Neural cell (in vitro differentiated cells): ENCODE measurements around the gene SLC12A7. TPM values are rescaled to one million over a fixed set of nuclear protein-coding genes. Genes with fewer than 3 reads are reported as not detected.

Source experiments
- H2AFZ ChIP-seq: fragments of 200-600, 300-800 bp; sonication (generic), shearing (Covaris generic); 2 replicates; pipeline ENCODE4 v1.6.0; 2014; ENCODE audit warnings: low read depth, mild to moderate bottlenecking, antibody characterized with exemption, low read length, moderate library complexity
- H3F3A ChIP-seq: fragments of 200-600 bp; shearing (Covaris generic); 2 replicates; pipeline ENCODE4 v1.6.1; 2016; ENCODE audit warnings: mild to moderate bottlenecking, moderate library complexity, mixed read lengths, antibody characterized with exemption, low read length; ENCODE audit not compliant: insufficient read depth, poor library complexity, severe bottlenecking
- H3K27ac ChIP-seq: fragments of 200-600, 300-800 bp; sonication (generic), shearing (Covaris generic); 2 replicates; pipeline ENCODE4 v1.5.1; 2014; ENCODE audit warnings: mild to moderate bottlenecking, low read length, moderate library complexity
- H3K27me3 ChIP-seq: fragments of 300-800, 200-600 bp; sonication (generic), shearing (Covaris generic); 2 replicates; pipeline ENCODE4 v1.6.0; 2014; ENCODE audit warnings: mild to moderate bottlenecking, low read depth, low read length, moderate library complexity; ENCODE audit not compliant: insufficient read depth
- H3K36me3 ChIP-seq: fragments of 300-800, 200-600 bp; sonication (generic), shearing (Covaris generic); 2 replicates; pipeline ENCODE4 v1.5.1; 2014; ENCODE audit warnings: mild to moderate bottlenecking, antibody characterized with exemption, low read length, moderate library complexity; ENCODE audit not compliant: insufficient read depth
- H3K4me2 ChIP-seq: fragments of 300-800, 200-600 bp; sonication (generic), shearing (Covaris generic); 2 replicates; pipeline ENCODE4 v1.6.0; 2014; ENCODE audit warnings: mild to moderate bottlenecking, low read length
- H3K4me3 ChIP-seq: fragments of 300-800, 200-600 bp; sonication (generic), shearing (Covaris generic); 2 replicates; pipeline ENCODE4 v1.5.1; 2014; ENCODE audit warnings: mild to moderate bottlenecking, low read length, moderate library complexity
- H3K79me2 ChIP-seq: fragments of 200-600 bp; shearing (Covaris generic); replicated peaks from 2 replicates; pipeline ENCODE4 v1.6.0; 2014; ENCODE audit warnings: mild to moderate bottlenecking, low read length, moderate library complexity; ENCODE audit not compliant: insufficient read depth
- H3K9ac ChIP-seq: fragments of 300-800, 200-600 bp; sonication (generic), shearing (Covaris generic); 2 replicates; pipeline ENCODE4 v1.6.1; 2016; ENCODE audit warnings: mild to moderate bottlenecking, low read length, mixed read lengths
- H3K9me2 ChIP-seq: fragments of 200-600 bp; shearing (Covaris generic); 2 replicates; pipeline ENCODE4 v1.6.1; 2016; ENCODE audit warnings: mild to moderate bottlenecking, low read length, mixed read lengths; ENCODE audit not compliant: insufficient read depth
- H3K9me3 ChIP-seq: fragments of 200-600, 300-800 bp; sonication (generic), shearing (Covaris generic); 2 replicates; pipeline ENCODE4 v1.6.1; 2016; ENCODE audit warnings: mild to moderate bottlenecking, mixed run types, low read length, moderate library complexity, mixed read lengths
- H4K20me1 ChIP-seq: fragments of 200-600 bp; shearing (Covaris generic); 2 replicates; pipeline ENCODE4 v1.6.1; 2016; ENCODE audit warnings: mild to moderate bottlenecking, mixed run types; ENCODE audit not compliant: insufficient read depth
- EP300 ChIP-seq: fragments of 450-650 bp; conservative IDR thresholded peaks from 2 replicates; pipeline ENCODE4 v1.6.1; 2014; ENCODE audit warnings: antibody characterized with exemption, mild to moderate bottlenecking, moderate library complexity; ENCODE audit not compliant: poor library complexity, severe bottlenecking
- EZH2 ChIP-seq: fragments of 200-600, 300-800 bp; shearing (Covaris generic), sonication (generic); IDR thresholded peaks from 2 replicates; pipeline ENCODE4 v1.6.1; 2014; ENCODE audit warnings: antibody characterized with exemption, low read length, borderline replicate concordance, mild to moderate bottlenecking; ENCODE audit not compliant: insufficient read depth, poor library complexity, severe bottlenecking
- MXI1 ChIP-seq: fragments of 450-650 bp; conservative IDR thresholded peaks from 2 replicates; pipeline ENCODE4 v1.6.1; 2014; ENCODE audit warnings: antibody characterized with exemption, mild to moderate bottlenecking; ENCODE audit not compliant: poor library complexity, severe bottlenecking
- POLR2AphosphoS5 ChIP-seq: IDR thresholded peaks from 2 replicates; pipeline ENCODE4 v1.6.1; 2012
- RAD21 ChIP-seq: fragments of 450-650 bp; conservative IDR thresholded peaks from 2 replicates; pipeline ENCODE4 v1.6.1; 2014; ENCODE audit warnings: antibody characterized with exemption, mild to moderate bottlenecking, moderate library complexity
- SMC3 ChIP-seq: fragments of 450-650 bp; conservative IDR thresholded peaks from 2 replicates; pipeline ENCODE4 v1.6.1; 2014; ENCODE audit warnings: antibody characterized with exemption, mild to moderate bottlenecking, moderate library complexity; ENCODE audit not compliant: poor library complexity
- TAF1 ChIP-seq: IDR thresholded peaks from 2 replicates; pipeline ENCODE4 v1.6.1; 2012; ENCODE audit warnings: low read depth
- polyA plus RNA-seq: library from polyadenylated mRNA; depleted of rRNA; stranded (reverse); fragments of >200 nt; gene quantifications from 2 replicates; pipeline ENCODE4 v1.2.3, GENCODE V29; 2014
- TF ChIP-seq, protein P1 (sequence below): fragments of 450-650 bp; IDR thresholded peaks from 2 replicates; pipeline ENCODE4 v1.5.1; 2014; ENCODE audit warnings: antibody characterized with exemption, mild to moderate bottlenecking, moderate library complexity; ENCODE audit not compliant: poor library complexity, severe bottlenecking
- TF ChIP-seq, protein P2 (sequence below): IDR thresholded peaks from 2 replicates; pipeline ENCODE4 v1.6.1; 2012; ENCODE audit warnings: borderline replicate concordance

Gene SLC12A7
- polyA plus RNA-seq, 1 donor from 2014 or later = 4.5 TPM

DNA sequence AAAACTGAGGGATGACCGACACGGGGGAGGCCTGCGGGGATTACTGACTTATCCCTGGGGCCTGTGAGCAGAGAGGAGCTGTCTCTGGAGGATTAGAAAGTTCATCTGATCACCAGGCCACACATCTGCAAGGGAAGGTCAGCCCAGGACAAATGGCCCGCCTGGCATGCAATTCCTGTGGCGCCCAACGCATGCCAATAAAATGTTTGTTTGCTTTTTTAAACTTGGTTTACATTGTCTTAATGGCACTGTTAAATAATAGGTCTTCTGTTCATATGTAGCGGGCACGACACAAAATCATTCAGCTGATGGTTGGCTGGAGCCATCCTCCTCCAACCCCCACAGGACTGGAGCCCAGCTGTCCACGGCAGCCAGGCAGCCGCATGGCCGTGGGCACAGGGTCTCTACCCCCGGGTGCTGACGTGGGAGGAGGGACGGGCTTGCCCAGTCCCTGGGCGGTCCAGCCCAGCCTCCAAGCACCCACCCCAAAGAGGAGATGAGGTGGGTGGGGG lies 41.0 kb upstream of the SLC12A7 start:
- Histone ChIP-seq H3F3A (no peaks in the 10 kb centered on the region), H3K36me3 (no peaks in the 10 kb centered on the region), H3K27me3 (peaks cover 29% of the 10 kb centered on the region), H3K27ac (no peak overlapping the region), H3K4me3 (no peak overlapping the region), H3K79me2 (no peaks in the 10 kb centered on the region), H3K9me3 (no peaks in the 10 kb centered on the region), H4K20me1 (no peaks in the 10 kb centered on the region), H3K9ac (no peak overlapping the region), H3K4me2 (no peak overlapping the region), H2AFZ (no peak overlapping the region), H3K9me2 (no peaks in the 10 kb centered on the region)
- TF ChIP-seq EP300 = no peak
- TF ChIP-seq MXI1 = no peak
- TF ChIP-seq, protein P1, sequence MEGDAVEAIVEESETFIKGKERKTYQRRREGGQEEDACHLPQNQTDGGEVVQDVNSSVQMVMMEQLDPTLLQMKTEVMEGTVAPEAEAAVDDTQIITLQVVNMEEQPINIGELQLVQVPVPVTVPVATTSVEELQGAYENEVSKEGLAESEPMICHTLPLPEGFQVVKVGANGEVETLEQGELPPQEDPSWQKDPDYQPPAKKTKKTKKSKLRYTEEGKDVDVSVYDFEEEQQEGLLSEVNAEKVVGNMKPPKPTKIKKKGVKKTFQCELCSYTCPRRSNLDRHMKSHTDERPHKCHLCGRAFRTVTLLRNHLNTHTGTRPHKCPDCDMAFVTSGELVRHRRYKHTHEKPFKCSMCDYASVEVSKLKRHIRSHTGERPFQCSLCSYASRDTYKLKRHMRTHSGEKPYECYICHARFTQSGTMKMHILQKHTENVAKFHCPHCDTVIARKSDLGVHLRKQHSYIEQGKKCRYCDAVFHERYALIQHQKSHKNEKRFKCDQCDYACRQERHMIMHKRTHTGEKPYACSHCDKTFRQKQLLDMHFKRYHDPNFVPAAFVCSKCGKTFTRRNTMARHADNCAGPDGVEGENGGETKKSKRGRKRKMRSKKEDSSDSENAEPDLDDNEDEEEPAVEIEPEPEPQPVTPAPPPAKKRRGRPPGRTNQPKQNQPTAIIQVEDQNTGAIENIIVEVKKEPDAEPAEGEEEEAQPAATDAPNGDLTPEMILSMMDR = no peak
- TF ChIP-seq TAF1 = no peak

DNA sequence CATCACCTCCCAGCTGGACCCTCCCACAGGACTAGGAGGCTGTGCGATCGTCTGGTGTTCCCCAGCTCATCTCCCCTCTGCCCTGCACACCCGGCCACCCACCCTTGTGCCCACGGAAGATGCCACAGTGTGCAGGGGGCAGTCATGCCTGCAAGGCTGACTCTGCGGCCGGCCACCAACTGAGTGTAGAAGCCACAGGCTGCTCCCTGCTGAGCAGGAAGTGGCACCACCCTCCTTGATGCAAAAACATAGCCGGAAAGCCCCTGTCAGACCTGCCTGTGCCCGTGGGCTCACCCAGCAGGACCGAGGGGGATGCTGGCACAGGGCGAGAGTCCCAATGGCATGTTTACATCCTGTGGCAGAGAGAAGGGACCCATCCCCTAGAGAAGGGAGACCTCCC lies 40.3 kb upstream of the SLC12A7 start:
- Histone ChIP-seq H3K4me3 (no peak overlapping the region), H4K20me1 (no peaks in the 10 kb centered on the region), H3K9me2 (no peaks in the 10 kb centered on the region), H3K9ac (no peak overlapping the region), H3K27ac (no peak overlapping the region), H2AFZ (no peak overlapping the region), H3K27me3 (peaks cover 29% of the 10 kb centered on the region), H3K79me2 (no peaks in the 10 kb centered on the region), H3K4me2 (no peak overlapping the region), H3K9me3 (no peaks in the 10 kb centered on the region), H3F3A (no peaks in the 10 kb centered on the region), H3K36me3 (no peaks in the 10 kb centered on the region)
- TF ChIP-seq, protein P2, sequence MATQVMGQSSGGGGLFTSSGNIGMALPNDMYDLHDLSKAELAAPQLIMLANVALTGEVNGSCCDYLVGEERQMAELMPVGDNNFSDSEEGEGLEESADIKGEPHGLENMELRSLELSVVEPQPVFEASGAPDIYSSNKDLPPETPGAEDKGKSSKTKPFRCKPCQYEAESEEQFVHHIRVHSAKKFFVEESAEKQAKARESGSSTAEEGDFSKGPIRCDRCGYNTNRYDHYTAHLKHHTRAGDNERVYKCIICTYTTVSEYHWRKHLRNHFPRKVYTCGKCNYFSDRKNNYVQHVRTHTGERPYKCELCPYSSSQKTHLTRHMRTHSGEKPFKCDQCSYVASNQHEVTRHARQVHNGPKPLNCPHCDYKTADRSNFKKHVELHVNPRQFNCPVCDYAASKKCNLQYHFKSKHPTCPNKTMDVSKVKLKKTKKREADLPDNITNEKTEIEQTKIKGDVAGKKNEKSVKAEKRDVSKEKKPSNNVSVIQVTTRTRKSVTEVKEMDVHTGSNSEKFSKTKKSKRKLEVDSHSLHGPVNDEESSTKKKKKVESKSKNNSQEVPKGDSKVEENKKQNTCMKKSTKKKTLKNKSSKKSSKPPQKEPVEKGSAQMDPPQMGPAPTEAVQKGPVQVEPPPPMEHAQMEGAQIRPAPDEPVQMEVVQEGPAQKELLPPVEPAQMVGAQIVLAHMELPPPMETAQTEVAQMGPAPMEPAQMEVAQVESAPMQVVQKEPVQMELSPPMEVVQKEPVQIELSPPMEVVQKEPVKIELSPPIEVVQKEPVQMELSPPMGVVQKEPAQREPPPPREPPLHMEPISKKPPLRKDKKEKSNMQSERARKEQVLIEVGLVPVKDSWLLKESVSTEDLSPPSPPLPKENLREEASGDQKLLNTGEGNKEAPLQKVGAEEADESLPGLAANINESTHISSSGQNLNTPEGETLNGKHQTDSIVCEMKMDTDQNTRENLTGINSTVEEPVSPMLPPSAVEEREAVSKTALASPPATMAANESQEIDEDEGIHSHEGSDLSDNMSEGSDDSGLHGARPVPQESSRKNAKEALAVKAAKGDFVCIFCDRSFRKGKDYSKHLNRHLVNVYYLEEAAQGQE = no peak
- TF ChIP-seq RAD21 = no peak
- TF ChIP-seq, protein P1 = no peak
- no peak for TF ChIP-seq MXI1
- TF ChIP-seq EP300 = no peak
- TF ChIP-seq EZH2 = no peak
- TF ChIP-seq TAF1 = no peak
- TF ChIP-seq POLR2AphosphoS5 = no peak
- no peak for TF ChIP-seq SMC3
